Stimulated activated CD4-positive, alpha-beta T cell treated with anti-CD3 and anti-CD28 coated beads, Interleukin-12 subunit alpha, Interleukin-12 subunit beta, amount 100 ng/mL, for 24 hours (primary cell): Measurements from ENCODE around the gene TESK2.
"Not testable (repeated sequence)": the region's sequence is repeated elsewhere in the genome, so short reads cannot be mapped to it uniquely, and the experiment has no call there.

ENCODE experiments used
- DNase-seq, 2 experiments: peaks; one replicate each; pipeline ENCODE4 v3.0.0-alpha.2; 2020; ENCODE audit warnings: low read depth in 2 of 2

TESK2 gene, protein sequence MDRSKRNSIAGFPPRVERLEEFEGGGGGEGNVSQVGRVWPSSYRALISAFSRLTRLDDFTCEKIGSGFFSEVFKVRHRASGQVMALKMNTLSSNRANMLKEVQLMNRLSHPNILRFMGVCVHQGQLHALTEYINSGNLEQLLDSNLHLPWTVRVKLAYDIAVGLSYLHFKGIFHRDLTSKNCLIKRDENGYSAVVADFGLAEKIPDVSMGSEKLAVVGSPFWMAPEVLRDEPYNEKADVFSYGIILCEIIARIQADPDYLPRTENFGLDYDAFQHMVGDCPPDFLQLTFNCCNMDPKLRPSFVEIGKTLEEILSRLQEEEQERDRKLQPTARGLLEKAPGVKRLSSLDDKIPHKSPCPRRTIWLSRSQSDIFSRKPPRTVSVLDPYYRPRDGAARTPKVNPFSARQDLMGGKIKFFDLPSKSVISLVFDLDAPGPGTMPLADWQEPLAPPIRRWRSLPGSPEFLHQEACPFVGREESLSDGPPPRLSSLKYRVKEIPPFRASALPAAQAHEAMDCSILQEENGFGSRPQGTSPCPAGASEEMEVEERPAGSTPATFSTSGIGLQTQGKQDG

GRCh38 chr1:45490626-45491486 lies at the start of gene TESK2:
TSS of gene TESK2 (minus strand) at chr1:45491163. CDS start at chr1:45457785, 33,378 bp downstream.
- DNase-seq = peak; percentile 90 to 91

DNA sequence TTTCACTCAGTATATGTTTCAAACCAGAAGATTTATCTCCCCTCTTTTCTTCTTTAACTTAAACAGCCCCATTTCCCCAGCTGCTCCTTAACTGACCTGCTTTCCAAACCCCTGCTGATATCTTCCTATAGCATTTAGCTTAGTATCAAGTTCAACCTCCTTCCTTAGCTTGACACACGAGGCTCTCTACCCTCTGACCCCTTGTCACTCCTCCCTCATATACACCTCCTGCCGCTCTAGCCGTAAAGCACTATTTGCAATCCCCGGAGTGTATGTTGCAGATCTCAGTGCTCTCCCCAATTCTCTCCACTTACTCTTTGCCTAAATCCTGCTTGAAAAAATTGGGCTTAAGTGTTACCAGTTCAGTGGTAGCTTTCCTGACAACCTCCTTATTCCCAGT lies 45.9 kb upstream of the TESK2 start:
- no peak for DNase-seq

DNA sequence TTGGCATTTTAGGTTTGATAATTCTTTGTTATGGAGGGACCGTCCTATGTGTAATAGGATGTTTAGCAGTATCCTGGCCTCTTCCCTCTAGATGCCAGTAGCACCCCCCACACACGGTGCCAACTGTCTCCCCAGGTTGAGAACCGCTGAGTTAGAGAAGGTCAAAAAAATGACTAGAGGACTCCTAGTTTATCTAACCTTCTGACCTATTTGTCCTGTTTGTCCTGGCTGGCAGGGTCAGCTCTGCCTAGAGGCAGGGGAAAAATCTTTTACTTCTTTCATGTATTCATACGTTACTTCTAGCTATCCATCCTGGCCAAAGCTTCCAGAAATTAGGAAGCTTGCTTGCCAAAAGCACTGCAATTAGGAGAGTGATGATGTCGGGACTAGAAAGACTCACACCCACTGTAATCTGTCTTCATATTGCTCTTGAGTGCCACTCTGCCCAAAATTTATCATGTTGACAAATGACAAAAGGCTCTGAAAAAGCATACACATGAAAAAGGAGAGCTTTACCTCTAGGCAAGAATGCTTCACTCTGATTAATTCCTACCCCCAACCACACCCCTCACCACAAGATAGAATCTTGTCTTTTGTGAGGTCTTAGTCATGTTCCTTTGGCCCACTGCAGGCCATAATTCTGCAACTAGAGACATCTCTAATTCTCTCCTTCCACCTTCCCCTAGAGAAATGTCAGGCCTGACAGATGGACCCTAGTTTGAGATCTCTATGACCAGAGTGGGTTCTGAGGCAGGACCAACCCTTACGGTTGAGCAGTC lies 45.2 kb upstream of the TESK2 start:
- no peak for DNase-seq

DNA sequence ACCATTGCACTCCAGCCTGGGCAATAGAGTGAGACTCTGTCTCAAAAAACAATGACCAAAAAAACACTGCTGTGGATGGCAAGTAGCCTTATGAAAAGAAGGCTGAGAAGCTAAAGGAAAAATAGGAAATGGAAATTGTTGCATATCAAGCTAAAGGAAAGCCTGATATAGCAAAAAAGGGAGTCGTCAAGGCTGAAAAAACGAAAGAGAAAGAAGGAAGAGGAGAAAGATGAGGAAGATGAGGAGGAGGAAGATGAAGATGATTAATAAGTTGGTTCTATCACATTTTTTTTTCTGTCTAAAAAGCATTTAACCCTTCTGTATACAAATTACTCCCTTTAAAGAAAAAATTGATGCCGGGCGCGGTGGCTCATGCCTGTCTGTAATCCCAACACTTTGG lies 40.9 kb upstream of the TESK2 start:
- DNase-seq = no peak

- DNase-seq = no peak
Measured at GRCh38 chr1:45530632-45531135, 39.7 kb upstream of the TESK2 start.

GRCh38 chr1:45526135-45526644 lies 35.2 kb upstream of the TESK2 start:
- DNase-seq = no peak

GRCh38 chr1:45523975-45524374 lies 33.0 kb upstream of the TESK2 start:
- not testable (repeated sequence) for DNase-seq

- not testable (repeated sequence) for DNase-seq
Measured at GRCh38 chr1:45523516-45523915, 32.6 kb upstream of the TESK2 start.

GRCh38 chr1:45522324-45523104 lies 31.6 kb upstream of the TESK2 start:
- DNase-seq = no peak

DNA sequence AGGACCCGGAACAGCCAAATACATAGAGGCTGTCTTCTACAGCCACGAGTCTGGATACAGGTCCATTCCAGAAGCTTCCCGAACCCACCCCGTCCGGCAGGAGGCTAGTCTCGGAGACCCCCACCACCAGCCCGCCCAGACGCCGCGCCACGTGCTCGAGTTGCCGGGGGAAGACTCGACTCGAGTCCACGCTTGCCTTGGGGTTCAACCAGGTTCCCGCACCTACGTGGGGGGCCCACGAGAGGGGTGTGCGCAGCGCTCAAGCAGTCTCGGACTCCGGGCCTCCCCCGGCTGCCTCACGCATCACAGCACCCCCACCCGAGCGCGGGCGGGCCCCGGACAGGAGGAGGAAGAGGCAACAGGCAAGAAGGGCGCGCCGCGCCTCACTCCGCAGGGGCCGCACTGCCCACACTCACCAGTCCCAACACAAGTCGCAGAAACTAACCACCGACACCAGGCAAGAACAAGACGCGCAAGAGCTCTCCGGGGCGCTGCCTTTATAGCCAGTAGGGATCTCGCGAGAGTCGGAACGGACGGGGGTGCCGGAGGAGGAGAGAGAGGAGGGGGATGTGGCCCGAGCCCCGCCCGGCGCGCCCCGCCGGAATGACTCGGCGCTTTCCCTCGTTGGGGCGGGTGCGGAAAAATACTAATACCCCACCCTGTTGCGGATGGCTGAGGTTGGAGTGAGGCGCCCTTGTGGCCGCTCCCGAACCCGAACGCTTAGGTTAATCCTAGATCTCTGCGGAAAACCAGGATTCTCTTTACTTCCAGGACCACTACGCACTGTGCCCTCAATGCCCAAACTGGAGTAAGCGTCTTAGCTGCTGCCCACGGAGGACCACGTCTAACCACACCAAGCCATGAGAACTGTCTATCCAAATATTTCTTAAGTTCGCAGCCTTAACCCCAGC lies 30.7 kb upstream of the TESK2 start, which contains the start of gene PRDX1:
TSS of gene PRDX1 (minus strand) at position 472 of the 911 bp plus-strand sequence. CDS start 2,841 bp downstream, outside the sequence.
- peak; percentile 97 to 99 for DNase-seq

DNA sequence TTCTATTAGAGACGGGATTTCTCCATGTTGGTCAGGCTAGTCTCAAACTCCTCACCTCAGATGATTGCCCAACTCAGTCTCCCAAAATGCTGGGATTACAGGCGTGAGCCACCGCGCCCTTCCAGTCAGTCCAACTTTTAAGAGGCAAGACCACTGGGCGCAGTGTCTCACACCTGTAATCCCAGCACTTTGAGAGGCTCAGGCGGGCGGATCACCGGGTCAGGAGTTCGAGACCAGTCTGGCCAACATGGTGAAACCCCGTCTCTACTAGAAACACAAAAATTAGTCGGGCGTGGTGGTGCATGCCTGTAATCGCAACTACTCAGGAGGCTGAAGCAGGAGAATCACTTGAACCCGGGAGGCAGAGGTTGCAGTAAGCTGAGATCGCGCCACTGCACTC lies 28.8 kb upstream of the TESK2 start:
- DNase-seq = not testable (repeated sequence)

GRCh38 chr1:45518910-45519309 lies 27.9 kb upstream of the TESK2 start:
- DNase-seq = no peak

- not testable (repeated sequence) for DNase-seq
Measured at GRCh38 chr1:45518366-45518765, 27.4 kb upstream of the TESK2 start.

DNA sequence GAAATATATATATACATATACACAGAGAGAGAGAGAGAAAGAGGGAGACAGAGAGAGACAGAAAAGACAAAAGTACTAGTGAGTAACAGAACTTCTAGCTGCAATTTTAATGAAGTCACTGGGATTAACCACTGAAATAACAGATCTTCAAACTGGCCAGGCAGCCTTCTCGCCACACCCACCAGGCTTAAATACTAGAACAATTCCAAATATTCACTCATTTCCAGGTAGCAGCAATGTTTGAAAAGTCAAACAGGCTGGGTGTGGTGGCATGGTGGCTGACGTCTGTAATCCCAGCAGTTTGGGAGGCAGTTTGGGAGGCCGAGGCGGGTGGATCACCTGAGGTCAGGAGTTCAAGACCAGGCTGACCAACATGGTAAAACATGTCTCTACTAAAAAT lies 25.5 kb upstream of the TESK2 start:
- DNase-seq = no peak

DNA sequence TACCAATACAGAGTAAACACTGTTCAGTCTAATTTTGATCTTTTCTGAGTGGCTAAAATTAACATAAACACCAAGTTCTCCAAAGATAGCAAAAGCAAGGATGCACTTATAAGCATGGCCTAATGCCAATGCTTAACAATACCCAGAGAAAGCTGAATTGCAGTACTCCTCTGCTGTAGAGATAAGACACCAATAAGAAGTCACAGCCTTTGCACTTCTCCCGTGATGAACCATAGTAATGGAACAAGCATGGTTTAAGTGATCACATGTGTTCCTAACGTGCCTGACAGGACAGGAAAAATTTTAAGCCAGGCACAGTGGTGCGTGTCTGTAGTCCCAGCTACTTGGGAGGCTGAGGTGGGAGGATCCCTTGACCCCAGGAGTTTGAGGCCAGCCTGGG lies 25.1 kb upstream of the TESK2 start:
- DNase-seq = no peak

DNA sequence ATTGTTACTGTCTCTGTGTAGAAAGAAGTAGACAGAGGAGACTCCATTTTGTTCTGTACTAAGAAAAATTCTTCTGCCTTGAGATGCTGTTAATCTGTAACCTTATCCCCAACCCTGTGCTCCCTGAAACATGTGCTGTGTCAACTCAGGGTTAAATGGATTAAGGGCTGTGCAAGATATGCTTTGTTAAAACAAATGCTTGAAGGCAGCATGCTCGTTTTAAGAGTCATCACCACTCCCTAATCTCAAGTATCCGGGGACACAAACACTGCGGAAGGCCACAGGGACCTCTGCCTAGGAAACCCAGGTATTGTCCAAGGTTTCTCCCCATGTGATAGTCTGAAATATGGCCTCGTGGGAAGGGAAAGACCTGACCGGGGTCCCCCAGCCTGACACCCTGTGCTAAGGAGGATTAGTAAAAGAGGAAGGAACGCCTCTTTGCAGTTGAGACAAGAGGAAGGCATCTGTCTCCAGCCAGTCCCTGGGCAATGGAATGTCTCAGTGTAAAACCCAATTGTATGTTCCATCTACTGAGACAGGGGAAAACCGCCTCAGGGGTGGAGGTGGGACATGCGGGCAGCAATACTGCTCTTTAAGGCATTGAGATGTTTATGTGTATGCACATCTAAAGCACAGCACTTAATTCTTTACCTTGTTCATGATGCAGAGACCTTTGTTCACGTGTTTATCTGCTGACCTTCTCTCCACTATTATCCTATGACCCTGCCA lies 22.7 kb upstream of the TESK2 start:
- DNase-seq = not testable (repeated sequence)

- DNase-seq = peak in 1 of 2 experiments; percentile 42
Measured at GRCh38 chr1:45512641-45513054, 21.7 kb upstream of the TESK2 start.

GRCh38 chr1:45510972-45511527 lies 20.1 kb upstream of the TESK2 start:
- DNase-seq = no peak
